HG03175 (cell line): ENCODE measurements around the gene PRKAR2B.
"Not testable (repeated sequence)": the region's sequence is repeated elsewhere in the genome, so short reads cannot be mapped to it uniquely, and the experiment has no call there.

Experiments
- ATAC-seq: cut with Tn5 transposase; IDR thresholded peaks from one replicate; pipeline ENCODE4 v1.9.1; 2021; ENCODE audit warnings: mild to moderate bottlenecking, moderate library complexity; ENCODE audit not compliant: unreplicated experiment

The PRKAR2B gene

GRCh38 chr7:107151538-107151937, 107.0 kb downstream of the PRKAR2B start:
- ATAC-seq, result no peak

DNA sequence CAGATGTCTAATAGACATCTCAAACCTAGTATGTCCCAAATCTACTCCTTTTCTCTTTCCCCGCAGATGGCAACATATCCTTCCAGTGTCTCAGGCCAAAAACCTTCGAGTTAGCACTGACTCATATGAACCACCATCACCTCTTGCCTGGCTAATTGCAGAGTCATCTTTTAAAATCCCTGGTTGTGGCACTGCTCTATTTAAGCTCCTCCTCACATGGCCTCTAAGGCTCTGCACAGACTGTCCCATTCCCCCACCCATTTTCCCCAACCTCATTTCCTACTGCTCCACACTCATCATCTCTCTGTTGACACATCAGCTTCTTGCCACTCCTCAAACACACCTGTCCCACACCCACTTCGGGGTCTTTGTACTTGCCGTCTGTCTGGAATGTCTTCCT, 107.5 kb downstream of the PRKAR2B start:
- ATAC-seq, result no peak

DNA sequence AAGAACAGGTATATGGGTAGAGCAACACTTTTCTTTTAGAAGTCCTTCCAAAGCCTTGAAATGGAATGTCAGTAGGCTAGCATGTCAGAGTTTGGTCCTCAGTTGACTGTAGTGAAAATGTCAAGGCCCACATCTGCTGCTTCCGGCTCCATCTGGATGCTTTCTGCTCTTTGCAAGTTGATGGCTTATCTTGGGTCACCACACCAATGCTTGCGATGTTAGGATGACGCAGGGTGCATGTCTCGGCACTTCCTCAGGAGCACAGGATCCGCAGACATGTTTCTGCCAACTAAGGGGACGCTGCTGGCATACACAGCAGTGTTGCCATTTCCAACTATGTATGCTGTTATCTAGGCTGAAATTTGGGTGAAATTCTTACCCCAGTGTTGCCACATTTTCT, 110.3 kb downstream of the PRKAR2B start:
- no peak for ATAC-seq

DNA sequence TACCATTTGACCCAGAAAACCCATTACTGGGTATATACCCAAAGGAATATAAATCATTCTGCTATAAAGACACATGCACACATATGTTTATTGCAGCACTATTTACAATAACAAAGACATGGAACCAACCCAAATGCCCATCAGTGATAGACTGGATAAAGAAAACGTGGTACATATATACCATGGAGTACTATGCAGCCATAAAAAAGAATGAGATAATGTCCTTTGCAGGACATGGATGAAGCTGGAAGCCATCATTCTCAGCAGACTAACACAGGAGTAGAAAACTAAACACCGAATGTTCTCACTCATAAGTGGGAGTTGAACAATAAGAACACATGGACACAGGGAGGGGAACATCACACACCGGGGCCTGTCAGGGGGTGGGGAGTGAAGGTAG, 111.2 kb downstream of the PRKAR2B start:
- not testable (repeated sequence) for ATAC-seq

DNA sequence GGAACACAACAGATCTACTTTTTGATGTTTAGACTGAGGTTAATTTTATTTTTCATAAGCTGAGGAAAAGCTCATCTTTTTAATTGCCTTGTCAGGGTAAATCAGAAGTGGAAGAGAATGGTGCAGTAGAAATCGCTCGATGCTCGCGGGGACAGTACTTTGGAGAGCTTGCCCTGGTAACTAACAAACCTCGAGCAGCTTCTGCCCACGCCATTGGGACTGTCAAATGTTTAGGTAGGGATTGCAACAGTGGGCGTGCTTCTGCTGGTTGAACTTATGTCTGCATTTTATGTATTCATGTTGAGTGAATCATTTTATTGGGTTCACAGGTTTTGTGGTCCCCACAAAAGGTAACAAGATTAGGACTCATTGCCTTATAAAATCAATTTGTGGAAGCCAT, 112.6 kb downstream of the PRKAR2B start:
- no peak for ATAC-seq

- ATAC-seq, result no peak
Measured at GRCh38 chr7:107158028-107158427, 113.5 kb downstream of the PRKAR2B start.

GRCh38 chr7:107160389-107160788, 115.9 kb downstream of the PRKAR2B start:
- no peak for ATAC-seq

GRCh38 chr7:107161415-107161814, 116.9 kb downstream of the PRKAR2B start:
- ATAC-seq, result no peak

- ATAC-seq, result no peak
Measured at GRCh38 chr7:107162475-107162874, 118.0 kb downstream of the PRKAR2B start.

DNA sequence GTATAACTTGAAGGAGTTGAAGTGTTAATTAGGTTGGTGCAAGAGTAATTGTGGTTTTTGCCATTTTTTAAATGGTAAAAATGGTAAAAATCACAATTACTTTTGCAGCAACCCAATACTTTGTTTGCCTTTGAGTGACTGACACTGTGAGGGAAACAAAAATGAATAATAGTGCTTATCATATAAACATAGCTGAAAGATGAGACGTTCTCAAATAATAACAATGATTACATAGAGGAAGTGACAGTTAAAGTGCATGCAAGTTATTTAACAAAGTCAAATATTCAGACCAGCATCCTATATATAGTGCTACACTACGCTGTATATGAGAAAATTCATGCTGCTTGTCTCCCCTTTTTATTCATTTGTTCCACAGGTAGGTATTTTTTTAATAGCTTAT, 119.6 kb downstream of the PRKAR2B start:
- ATAC-seq, result no peak

DNA sequence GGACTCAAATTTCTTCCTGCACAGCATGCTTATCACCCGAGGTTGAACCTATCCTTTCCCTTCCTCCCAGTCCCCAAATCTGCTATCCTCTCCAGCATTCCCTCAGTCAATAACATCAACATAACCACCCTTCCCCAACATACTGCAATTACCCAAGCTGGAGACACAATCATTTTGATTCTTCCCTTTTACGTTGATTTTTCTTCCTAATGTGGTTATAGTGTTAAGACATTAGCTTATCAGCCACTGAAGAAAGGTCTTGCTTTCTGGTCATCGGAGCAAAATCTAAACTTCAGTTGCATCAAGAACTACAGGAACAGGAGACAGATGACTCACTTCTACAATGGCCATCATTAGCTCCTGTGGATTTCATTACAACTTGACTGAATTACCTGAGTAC, 120.8 kb downstream of the PRKAR2B start:
- no peak for ATAC-seq

- no peak for ATAC-seq
Measured at GRCh38 chr7:107166736-107167426, 122.4 kb downstream of the PRKAR2B start.

DNA sequence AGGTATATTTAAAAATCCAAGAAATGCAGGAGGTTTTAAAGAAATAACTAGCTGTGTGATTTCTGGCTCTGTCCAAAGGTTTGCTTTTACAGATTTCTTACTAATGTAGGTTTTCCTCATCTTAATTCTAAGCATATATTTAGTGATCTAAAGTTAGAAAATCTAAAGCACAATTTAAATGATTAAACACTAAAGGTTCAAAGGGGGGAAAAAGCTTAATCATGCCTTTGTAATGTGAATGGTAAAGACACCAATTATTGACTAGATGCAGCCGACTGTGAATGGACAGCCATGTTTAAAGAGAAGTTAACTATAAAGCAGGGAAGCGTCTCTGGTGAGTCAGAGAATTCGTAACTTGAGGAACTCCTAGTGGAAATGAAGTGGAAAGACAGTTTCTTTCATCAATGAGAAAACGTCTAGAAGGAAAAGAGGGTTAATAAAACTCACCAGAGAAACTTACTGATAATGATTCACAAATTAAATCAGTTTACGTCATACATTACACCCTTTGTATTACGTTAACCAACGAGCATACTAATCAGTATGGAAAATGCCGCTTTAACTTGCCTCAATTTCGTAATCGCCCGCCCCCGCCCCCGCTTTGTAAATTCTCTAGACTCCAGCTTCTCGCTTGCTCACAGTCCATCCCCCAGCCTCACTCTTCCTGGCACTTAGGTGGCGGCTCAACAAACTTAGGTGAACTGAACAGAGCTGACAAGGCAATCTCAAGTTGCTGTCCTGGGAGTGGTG, 123.2 kb downstream of the PRKAR2B start:
- no peak for ATAC-seq

DNA sequence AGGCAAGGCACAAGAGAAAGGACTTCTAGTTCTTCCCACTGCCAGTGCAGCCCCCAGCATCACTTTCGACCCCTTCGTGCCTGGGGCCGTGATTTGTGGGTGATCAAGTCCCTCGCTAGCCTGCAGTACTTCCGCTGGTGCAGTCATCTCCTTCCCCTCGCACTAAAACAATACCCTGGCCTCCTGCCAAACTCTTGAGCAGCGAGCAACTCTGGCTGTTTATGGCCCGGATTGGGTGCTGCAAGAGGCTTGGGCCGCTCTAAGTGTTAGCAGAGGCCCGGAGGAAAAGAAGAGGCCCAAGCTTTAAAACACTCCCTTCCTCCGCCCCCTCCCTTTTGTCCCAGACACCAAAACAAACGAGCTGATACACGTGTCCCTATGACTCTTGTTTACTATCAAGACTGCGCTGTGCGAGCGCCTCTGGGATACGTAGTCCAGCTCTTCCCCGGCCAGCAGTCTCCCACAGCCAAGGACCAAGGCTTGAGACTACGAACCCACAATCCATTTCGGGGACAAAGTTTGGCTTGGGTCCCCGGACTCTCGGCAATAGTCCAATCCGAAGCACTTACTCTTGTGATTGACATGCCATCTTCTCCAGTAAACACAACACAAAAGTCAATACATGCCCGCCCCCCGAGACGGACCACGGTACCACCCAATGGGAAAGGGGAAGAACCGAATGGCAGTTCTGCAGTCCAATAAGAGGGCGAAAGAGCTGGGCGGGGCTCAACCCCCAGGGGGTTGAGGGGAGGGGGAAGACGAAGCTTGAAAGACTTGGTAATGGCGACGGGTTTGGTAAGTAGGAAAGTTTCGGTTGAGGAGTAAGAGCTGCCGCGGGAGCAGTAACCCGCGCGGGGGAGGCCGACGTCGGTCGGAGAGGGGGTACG, 124.0 kb downstream of the PRKAR2B start, which contains the start of gene HBP1:
Gene HBP1 (plus strand): TSS at position 771 of the 887 bp plus-strand sequence. CDS start 10,891 bp downstream, outside the sequence.
- peak; percentile 88 for ATAC-seq

DNA sequence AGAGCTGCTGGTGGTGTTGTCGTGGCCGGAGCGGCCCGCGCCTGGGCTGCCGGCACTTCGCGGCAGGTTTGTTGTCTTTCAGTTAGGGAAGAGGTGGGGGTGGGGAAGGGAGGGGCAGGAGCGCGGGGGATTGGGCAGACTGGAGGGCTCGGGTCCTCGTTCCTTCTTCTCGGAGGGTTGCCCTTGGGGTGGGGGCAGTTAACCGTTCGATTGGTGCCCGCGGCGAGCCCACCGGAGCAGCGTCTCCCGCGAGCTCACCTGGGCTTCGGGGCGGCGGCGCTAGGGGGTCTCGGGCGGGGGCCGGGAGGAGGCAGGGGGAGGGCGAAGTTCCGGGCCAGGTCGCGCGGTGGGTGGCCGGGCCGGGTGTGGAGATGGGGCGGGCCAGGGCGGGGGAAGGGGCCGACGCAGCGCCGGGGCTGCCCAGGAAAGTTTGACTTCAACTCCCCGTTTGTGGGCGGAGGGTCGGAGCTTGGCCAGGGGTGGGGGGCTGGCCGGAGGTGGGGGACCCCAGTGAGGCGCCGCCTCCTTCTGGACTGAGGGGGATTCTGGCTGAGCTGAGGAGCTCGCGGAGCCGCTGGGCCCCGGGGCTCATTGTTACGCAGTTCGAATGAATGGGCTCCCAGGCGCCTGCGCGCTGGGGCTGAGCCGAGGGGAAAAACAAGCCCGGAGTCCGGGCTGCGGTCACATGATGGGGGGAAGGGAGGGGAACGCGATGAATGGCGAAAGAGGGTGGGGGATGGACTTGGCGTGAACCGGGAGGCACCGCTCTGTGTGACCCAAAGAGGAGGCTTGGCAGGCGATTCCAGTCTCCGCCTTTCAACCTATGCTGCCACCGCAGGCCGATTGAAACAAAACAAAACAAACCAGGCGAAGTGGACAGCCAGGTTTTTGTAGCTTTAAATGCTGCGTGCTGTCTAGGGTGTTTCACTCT, 124.9 kb downstream of the PRKAR2B start:
- ATAC-seq, result peak; percentile 23

GRCh38 chr7:107170051-107170915, 125.8 kb downstream of the PRKAR2B start:
- ATAC-seq, result no peak

DNA sequence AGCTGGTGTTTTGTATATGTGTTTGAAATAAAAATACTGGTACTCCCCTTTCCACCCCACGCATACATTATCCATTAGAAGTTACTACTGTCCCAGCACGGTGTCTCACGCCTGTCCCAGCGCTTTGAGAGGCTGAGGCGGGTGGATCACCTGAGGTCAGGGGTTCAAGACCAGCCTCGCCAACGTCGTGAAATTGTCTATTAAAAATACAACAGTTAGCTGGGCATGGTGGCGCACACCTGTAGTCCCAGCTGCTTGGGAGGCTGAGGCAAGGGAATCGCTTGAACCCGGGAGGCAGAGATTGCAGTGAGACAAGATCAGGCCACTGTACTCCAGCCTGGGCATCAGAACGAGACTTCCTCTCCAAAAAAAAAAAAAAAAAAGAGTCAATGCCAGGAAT, 127.0 kb downstream of the PRKAR2B start:
- no peak for ATAC-seq

DNA sequence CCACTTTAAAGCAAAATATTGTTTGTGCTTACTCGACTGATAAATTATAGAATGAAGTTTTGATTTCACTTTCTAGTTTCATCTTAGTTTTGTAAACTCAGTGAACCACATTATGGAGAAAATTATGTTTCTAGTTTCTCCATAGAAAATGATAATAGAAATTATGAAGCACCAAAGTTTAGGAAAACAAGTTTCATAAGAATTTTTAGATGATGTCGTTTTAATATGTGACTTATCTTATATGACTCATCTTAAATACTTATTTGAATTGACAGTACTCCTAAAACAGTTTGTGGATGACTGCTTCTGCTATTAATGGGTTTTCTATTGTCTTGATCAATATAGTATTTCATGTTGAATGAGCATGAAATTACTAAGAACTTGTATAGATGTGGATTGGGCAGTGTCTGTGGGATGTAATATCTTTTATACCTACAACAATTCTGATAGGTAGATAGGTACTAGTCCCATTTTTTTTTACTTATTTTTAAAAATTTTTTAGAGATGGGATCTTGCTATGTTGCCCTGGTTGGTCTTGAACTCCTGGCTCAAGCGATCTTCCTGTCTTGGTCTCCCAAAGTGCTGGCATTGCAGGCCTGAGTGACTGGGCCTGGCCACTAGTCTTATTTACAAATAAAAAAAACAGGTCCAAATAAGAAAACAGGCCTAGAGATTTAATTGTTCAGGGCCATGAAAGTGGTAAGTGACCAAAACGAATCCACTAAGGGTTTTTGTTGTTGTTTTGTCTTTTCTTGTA, 127.9 kb downstream of the PRKAR2B start:
- no peak for ATAC-seq

- ATAC-seq, result no peak
Measured at GRCh38 chr7:107173191-107173590, 128.7 kb downstream of the PRKAR2B start.
